GM12801 (cell line): Measurements from ENCODE around the gene TMC3.

Experiments
- TF ChIP-seq, protein P1 (sequence below): IDR thresholded peaks from one replicate; pipeline ENCODE4 v1.5.1; 2011; ENCODE audit warnings: control low read depth; ENCODE audit not compliant: insufficient read length; ENCODE audit errors: extremely low read depth

Gene TMC3

DNA sequence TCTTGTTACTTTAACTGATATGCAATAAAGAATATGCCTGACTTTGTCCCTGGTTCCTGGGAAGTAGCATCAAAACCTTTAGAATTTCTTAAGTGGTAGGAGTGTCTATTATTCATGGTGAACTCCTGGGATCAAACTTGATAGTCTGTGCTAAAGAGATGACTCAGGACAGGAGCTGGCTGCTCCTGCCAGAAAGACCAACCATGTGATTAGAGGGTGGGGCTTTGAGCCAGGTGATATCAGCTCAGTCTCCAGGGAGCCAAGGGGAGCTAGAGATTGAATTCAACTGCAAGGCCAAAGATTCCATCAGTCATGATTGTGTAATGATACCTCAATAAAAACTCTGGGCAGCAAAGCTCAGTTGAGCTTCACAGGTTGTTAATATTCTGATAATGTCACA, 20.6 kb upstream of the TMC3 start:
- TF ChIP-seq, protein P1, sequence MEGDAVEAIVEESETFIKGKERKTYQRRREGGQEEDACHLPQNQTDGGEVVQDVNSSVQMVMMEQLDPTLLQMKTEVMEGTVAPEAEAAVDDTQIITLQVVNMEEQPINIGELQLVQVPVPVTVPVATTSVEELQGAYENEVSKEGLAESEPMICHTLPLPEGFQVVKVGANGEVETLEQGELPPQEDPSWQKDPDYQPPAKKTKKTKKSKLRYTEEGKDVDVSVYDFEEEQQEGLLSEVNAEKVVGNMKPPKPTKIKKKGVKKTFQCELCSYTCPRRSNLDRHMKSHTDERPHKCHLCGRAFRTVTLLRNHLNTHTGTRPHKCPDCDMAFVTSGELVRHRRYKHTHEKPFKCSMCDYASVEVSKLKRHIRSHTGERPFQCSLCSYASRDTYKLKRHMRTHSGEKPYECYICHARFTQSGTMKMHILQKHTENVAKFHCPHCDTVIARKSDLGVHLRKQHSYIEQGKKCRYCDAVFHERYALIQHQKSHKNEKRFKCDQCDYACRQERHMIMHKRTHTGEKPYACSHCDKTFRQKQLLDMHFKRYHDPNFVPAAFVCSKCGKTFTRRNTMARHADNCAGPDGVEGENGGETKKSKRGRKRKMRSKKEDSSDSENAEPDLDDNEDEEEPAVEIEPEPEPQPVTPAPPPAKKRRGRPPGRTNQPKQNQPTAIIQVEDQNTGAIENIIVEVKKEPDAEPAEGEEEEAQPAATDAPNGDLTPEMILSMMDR = no peak

DNA sequence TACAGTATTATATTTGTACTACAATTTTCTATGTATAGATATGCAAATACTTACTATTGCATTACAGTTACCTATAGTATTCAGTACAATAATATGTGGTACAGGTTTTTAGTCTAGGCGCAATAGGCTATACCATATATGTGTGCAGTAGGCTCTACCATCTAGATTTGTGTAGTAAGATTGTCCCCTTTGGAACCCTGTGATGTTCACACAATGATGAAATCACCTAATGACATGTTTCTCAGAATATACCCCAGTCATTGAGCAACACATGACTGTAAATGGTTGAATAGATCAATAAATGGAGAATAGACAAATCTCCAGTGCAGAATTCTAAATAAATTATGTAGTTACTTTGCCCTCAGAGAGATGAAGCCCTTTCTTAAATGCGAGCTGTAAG, 17.6 kb upstream of the TMC3 start:
- TF ChIP-seq, protein P1 = no peak

DNA sequence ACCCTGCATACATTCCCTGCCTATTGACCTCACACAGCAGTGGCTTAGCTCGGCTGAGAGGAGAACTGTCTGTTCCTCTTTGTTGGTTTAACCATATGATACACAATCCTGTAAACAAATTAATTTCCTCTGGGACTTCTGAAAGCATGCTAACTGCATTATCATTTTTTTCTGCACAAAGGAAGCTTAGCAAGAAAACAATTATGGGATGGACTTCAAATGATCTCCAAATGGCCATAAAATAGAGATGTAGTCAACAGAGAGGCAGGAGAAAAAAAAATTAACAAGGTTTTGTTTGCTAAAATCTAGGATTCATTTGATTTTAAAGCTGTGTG, 14.4 kb upstream of the TMC3 start:
- TF ChIP-seq, protein P1 = no peak

DNA sequence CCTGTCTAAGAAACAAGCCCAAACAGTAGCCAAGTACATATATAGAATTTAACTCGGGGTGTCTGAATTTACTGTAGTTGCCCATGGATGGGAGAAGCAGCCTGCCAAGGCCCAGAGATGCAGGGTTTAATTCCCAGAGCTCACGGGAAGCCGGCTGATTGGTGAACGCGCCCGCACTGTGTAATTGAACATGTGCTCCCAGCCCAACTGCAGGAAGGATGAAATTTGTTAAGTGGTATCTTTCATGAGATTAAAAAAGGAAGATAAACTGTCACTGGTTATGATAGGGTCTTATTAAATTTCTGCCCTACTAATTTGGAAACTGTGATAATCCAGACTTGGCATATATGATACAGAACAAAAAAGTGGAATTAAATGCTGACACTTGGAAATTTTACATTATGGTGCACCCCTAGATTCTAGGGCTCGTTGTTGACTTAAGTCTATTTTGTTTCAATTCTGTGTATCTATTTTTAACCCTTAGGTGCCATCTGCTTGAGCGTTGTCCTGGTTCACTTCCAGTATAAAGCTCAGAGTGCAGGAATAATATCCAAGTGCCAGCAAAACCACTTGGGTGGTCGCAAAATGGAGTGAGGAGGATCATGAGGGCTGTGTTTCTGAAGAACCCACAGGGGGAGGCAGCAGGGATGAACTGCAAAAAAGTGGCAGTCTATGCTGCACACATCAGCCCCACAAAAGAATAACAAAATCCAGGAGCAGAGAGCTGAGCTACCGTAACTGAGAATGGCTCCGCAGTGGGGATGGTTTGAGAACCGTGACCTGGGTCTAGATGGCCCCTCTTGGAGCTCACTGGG, 13.8 kb upstream of the TMC3 start:
- TF ChIP-seq, protein P1 = no peak

DNA sequence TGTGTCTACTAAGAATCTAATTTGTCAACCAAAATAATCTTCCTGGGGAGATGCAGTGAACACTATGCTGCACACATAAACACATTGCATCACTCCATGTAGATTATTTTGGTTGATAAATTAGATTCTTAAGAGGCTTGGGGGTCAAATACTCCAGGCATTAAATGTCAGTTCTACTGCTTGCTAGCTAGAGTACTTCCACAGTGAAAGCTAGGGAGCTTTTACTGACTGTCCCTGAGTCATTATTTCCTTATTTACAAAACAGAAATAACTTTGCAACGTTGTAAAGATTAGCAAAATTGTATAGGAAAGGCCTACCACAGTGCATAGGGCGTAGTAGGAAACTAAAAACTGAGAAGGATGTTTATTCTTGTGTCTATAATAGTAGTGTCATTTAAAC, 12.9 kb upstream of the TMC3 start:
- TF ChIP-seq, protein P1 = no peak

DNA sequence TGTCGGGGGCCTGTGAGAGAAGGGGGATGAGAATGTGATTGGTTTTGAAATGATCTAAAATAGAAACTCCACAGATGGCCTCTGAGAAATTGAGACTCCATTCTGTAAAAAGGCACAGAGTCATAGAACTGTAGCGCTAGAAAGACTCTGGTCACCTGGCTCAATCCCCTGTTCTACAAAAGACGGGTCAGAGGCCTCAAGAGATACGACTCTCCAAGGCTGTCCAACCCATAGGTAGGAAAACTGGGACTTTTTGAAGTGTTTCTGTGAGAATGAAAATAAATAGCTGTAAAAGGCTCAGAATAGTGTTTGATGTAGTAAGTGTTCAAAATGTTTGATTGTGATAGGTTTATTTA, 11.7 kb upstream of the TMC3 start:
- TF ChIP-seq, protein P1 = no peak

DNA sequence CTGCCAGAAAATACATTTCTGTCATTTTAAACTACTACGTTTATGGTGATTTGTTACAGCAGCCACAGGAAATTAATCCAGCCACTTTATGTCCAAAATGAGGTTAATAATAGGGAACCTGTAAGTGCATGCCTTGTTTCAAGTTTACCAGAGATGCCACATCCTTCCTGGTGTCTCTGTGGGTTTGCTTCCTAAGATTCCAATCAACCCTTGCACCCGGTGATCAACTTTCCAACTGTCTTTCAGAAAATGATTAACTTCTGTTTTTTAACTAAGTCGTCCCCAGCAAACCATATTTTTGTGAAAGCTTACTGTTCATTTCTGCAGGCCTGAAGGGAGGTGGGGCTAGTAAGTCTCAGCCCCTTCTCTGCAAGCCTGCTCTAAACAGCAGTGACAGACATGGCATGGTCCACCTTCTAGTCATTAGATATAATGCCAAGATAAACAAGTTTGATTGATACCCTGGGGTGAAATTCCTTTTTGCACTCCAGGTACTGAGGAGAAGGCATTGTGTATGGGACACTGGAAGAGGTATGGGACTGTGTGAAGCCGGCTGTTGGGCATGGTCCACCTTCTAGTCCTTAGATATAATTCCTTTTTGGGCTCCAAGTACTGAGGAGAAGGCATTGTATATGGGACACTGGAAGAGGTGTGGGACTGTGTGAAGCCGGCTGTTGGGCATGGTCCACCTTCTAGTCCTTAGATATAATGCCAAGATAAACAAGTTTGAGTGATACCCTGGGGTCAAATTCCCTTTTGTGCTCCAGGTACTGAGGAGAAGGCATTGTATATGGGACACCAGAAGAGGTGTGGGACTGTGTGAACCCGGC, 11.1 kb upstream of the TMC3 start:
- TF ChIP-seq, protein P1 = no peak
